Chondrocyte (in vitro differentiated cells): ENCODE results near the gene TH. TPM values are rescaled to one million over a fixed set of nuclear protein-coding genes. Genes with fewer than 3 reads are reported as not detected.
A peak's percentile ranks its signal among the peaks of the same experiment; 100 is the strongest.

Source experiments
- DNase-seq: peaks from one replicate; pipeline ENCODE4 v3.0.0; 2021; ENCODE audit warnings: mixed read lengths, low spot score
- H3K27ac Mint-ChIP-seq: one replicate; pipeline ENCODE4 v1.8.0; 2021; ENCODE audit warnings: mild to moderate bottlenecking, moderate library complexity, mixed read lengths; ENCODE audit not compliant: unreplicated experiment
- H3K27me3 Mint-ChIP-seq: 2 replicates; pipeline ENCODE4 v1.8.0; 2021; ENCODE audit warnings: low read depth, mixed read lengths
- H3K36me3 Mint-ChIP-seq: 2 replicates; pipeline ENCODE4 v1.8.0; 2021; ENCODE audit warnings: low read depth, mixed read lengths
- H3K4me1 Mint-ChIP-seq: 2 replicates; pipeline ENCODE4 v1.8.0; 2021; ENCODE audit warnings: low read depth, mild to moderate bottlenecking, mixed read lengths
- H3K4me3 Mint-ChIP-seq: one replicate; pipeline ENCODE4 v1.8.0; 2021; ENCODE audit warnings: mild to moderate bottlenecking, moderate library complexity, mixed read lengths; ENCODE audit not compliant: unreplicated experiment
- H3K9me3 Mint-ChIP-seq: 2 replicates; pipeline ENCODE4 v1.8.0; 2021; ENCODE audit warnings: low read depth, mixed read lengths
- total RNA-seq: library from RNA; stranded (reverse); gene quantifications from 3 replicates; pipeline ENCODE4 v1.2.1, GENCODE V29; 2021
- TF ChIP-seq, protein P1 (sequence below): fragments of 200-600 bp; sonication (generic); IDR thresholded peaks from 2 replicates; pipeline ENCODE4 v1.5.0; 2021; ENCODE audit warnings: antibody characterized with exemption, mild to moderate bottlenecking, moderate library complexity

Gene TH
- total RNA-seq, 1 donor from 2014 or later = not detected

DNA sequence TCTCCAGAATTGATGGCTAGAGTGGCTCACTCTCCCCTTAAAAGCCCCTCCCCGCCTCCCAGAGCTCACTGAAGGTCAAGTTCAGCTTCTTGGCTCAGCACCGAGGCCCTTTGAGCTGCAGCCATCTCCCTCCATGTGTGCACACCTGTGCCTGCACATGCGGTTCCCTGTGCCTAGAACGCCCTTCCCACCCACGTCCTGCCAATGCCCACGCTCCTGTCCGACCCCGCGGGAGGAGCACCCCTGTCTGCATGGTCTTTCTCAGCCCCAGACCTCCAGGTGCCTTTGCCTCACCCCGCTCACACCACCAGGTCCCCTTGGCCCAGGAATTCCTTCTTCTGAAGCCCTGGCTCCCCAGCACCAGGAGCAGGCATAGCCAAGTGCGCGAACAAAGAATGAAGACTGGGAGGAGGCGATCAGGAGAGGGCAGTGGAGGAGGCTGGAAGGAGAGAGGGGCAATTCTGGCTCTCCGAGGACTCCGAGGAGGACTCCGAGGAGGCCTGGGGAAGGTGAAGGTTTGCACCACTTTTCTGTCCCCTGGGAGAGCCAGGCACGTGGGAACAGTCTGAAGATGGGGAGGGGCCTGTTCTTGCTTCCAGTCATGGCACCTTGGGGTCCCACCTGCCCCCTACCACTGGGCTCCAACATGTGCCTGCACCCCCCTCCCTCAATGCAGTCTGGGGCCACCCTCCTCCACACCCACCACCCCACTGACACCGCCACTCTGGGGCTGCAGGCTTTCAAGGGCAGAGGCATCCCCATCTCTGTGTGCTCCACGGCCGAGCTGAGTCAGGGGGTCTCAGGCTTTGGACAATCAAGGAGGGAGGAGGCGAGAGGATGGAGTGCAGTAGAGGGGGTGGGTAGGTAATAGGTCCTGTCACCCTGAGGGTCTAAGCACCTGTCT lies 50.1 kb downstream of the TH start:
- TF ChIP-seq, protein P1, sequence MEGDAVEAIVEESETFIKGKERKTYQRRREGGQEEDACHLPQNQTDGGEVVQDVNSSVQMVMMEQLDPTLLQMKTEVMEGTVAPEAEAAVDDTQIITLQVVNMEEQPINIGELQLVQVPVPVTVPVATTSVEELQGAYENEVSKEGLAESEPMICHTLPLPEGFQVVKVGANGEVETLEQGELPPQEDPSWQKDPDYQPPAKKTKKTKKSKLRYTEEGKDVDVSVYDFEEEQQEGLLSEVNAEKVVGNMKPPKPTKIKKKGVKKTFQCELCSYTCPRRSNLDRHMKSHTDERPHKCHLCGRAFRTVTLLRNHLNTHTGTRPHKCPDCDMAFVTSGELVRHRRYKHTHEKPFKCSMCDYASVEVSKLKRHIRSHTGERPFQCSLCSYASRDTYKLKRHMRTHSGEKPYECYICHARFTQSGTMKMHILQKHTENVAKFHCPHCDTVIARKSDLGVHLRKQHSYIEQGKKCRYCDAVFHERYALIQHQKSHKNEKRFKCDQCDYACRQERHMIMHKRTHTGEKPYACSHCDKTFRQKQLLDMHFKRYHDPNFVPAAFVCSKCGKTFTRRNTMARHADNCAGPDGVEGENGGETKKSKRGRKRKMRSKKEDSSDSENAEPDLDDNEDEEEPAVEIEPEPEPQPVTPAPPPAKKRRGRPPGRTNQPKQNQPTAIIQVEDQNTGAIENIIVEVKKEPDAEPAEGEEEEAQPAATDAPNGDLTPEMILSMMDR = no peak
- peaks cover 9% of the 10 kb centered on the region for H3K9me3 Mint-ChIP-seq
- H3K4me1 Mint-ChIP-seq = peaks cover 26% of the 10 kb centered on the region
- peaks cover 4% of the 10 kb centered on the region for H3K36me3 Mint-ChIP-seq
- no peaks in the 10 kb centered on the region for H3K27me3 Mint-ChIP-seq
- no peak overlapping the region for H3K4me3 Mint-ChIP-seq
- H3K27ac Mint-ChIP-seq = no peak overlapping the region
- DNase-seq = no peak

DNA sequence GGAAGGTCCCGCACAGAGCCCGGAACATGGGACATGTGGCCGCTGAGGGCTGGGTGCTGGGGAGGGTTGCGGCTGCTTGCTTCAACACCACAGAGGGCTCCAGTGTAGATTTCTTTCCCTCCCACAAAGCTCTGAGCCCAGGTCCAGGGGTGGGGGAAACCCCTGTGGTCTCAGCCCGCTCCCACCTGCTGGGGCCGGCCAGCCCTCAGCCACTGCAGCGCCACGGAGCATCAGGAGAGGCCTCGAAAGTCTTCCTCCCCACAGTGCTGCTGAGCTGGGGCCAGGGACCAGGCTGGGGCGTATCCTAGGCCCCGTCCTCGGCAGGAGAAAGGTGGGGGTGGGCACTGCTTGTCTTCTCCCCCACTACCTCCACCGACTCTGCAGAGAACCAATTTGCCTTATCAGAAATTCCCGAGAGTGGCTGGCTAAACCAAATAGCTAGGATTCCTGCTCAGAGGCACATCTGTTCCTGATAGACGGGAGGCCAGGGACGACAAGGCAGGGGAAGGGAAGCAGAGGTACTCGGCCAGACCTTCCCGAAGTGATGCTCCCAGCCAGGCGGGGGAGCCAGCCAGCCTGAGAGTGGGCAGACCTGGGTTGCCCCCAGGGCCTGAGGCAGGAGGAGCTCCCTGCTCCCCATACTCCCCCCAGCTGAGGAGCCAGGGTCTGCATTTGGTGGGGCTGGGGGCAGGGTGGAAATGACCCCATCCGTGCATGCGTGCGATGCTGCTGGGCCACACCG lies 51.1 kb downstream of the TH start:
- no peak for DNase-seq
- TF ChIP-seq, protein P1 = no peak

DNA sequence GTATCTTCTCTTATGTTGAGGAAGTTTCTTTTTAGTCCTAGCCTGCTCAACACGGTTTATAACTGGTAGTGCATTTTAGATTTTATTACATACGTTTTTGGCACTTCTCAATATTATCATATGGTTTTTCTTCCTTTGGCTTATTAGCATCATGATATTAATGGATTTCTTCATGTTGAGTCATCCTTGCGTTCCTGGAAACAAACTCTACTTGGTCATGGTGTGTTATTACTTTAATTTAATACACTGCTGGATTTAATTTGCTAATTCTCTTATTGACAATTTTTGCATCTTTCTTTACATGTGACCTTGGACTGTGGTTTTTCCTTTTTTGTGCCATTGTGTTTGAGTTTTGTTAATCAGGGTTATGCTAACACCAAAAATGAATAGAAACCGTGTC lies 52.9 kb downstream of the TH start:
- H3K4me3 Mint-ChIP-seq = no peak overlapping the region
- H3K27ac Mint-ChIP-seq = no peak overlapping the region
- peaks cover 26% of the 10 kb centered on the region for H3K4me1 Mint-ChIP-seq
- H3K9me3 Mint-ChIP-seq = peaks cover 14% of the 10 kb centered on the region
- H3K36me3 Mint-ChIP-seq = peaks cover 7% of the 10 kb centered on the region
- TF ChIP-seq, protein P1 = no peak
- no peak for DNase-seq
- H3K27me3 Mint-ChIP-seq = peaks cover 2% of the 10 kb centered on the region

More for the DNA sequence above, 51.1 kb downstream of the TH start:
- Mint-ChIP-seq H3K4me1 (peaks cover 26% of the 10 kb centered on the region), H3K36me3 (peaks cover 7% of the 10 kb centered on the region), H3K9me3 (peaks cover 14% of the 10 kb centered on the region), H3K27ac (no peak overlapping the region), H3K4me3 (no peak overlapping the region), H3K27me3 (no peaks in the 10 kb centered on the region)

DNA sequence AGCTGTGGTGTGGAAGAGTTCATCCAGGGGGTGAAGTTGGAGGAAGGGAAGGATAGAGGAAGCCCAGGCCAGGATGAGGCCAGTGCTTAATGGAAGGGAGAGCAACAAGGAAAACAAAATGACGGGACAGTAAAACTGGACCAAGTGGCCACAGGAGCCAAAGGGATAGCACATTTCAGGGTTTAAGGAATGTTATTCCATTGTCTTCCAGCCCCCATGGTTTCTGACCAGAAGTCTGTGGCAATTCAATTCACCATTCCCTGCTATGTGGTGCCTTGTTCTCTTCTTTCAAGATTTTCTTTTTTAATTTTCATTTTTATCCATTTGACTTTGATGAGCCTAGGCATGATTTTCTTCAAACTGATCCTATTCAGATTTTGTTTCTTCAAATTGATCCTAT lies 54.9 kb downstream of the TH start:
- TF ChIP-seq, protein P1 = no peak
- peaks cover 2% of the 10 kb centered on the region for H3K27me3 Mint-ChIP-seq
- no peak overlapping the region for H3K27ac Mint-ChIP-seq
- H3K9me3 Mint-ChIP-seq = peaks cover 14% of the 10 kb centered on the region
- H3K4me3 Mint-ChIP-seq = no peak overlapping the region
- no peak for DNase-seq
- H3K36me3 Mint-ChIP-seq = peaks cover 7% of the 10 kb centered on the region
- peaks cover 12% of the 10 kb centered on the region for H3K4me1 Mint-ChIP-seq

DNA sequence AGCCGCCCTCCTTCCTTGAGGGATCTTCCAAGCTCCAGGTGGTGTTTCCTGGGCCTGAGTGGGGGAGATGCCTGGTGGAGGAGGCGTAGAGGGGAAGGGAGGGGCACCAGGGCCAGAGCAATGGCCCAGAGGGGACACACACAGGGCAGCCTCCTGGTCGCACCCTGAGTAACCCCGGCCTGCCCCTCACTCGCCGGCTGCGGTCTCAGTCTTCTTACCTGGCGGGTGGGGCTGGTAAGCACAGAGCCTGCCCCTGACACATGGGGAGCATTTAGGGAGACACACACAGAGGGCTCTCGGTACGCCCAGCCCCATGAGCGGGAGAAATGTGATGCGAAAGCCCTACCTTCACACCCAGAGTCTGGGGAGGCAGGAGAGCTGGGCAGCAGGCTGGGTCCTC lies 56.3 kb downstream of the TH start:
- Mint-ChIP-seq H3K4me1 (peaks cover 6% of the 10 kb centered on the region), H3K27ac (no peak overlapping the region), H3K36me3 (peaks cover 7% of the 10 kb centered on the region), H3K9me3 (peaks cover 14% of the 10 kb centered on the region), H3K4me3 (no peak overlapping the region), H3K27me3 (peaks cover 2% of the 10 kb centered on the region)
- DNase-seq = peak; percentile 75
- TF ChIP-seq, protein P1 = no peak
